Measurements from ENCODE around the gene GLI3. TPM values are rescaled to one million over a fixed set of nuclear protein-coding genes. Genes with fewer than 3 reads are reported as not detected.

Gene GLI3
- total and polyA plus RNA-seq, 10 of the 15 experiments (the other 5 are each of a cell fraction or from before 2014, with no cell fraction given), result 0.01 TPM; not detected in 8

DNA sequence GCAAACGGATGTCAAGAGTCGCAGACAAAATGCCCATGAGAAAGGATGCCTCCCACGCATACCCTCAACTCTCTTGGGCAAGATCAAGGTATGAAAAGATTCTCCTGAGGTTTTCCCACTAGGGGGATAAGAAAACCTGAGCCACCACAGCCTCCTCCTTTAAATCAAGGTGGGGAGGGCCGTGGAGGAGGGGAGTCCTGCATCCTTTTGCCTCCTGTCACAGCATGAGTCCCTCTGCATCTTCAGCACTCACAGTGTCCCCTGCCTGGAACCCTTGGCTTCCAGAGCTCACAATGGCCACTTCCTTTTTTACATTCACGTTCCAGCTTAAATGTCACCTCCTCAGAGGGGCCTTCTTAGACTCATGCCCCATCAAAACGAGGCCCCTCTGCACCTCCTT lies 207.6 kb downstream of the GLI3 start (continued):
- no peak for TF ChIP-seq STAT3 (IDR thresholded peaks at IDR 0.05; ENCODE audit: low read depth, low read length)
- TF ChIP-seq KLF5 (IDR thresholded peaks at IDR 0.05; ENCODE audit: partially characterized antibody), result no peak
- TF ChIP-seq, protein P1, sequence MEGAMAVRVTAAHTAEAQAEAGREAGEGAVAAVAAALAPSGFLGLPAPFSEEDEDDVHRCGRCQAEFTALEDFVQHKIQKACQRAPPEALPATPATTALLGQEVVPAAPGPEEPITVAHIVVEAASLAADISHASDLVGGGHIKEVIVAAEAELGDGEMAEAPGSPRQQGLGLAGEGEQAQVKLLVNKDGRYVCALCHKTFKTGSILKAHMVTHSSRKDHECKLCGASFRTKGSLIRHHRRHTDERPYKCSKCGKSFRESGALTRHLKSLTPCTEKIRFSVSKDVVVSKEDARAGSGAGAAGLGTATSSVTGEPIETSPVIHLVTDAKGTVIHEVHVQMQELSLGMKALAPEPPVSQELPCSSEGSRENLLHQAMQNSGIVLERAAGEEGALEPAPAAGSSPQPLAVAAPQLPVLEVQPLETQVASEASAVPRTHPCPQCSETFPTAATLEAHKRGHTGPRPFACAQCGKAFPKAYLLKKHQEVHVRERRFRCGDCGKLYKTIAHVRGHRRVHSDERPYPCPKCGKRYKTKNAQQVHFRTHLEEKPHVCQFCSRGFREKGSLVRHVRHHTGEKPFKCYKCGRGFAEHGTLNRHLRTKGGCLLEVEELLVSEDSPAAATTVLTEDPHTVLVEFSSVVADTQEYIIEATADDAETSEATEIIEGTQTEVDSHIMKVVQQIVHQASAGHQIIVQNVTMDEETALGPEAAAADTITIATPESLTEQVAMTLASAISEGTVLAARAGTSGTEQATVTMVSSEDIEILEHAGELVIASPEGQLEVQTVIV (IDR thresholded peaks at IDR 0.05; ENCODE audit: borderline replicate concordance, partially characterized antibody), result no peak
- TF ChIP-seq CBFB (IDR thresholded peaks at IDR 0.05; ENCODE audit: low read depth), result no peak
- no peak for TF ChIP-seq EZH2 (IDR thresholded peaks at IDR 0.05; ENCODE audit: borderline replicate concordance, control insufficient read depth, low read depth, low read length)
- no peak for TF ChIP-seq GABPA (IDR thresholded peaks at IDR 0.05; ENCODE audit: low read depth)
- TF ChIP-seq, protein P2, sequence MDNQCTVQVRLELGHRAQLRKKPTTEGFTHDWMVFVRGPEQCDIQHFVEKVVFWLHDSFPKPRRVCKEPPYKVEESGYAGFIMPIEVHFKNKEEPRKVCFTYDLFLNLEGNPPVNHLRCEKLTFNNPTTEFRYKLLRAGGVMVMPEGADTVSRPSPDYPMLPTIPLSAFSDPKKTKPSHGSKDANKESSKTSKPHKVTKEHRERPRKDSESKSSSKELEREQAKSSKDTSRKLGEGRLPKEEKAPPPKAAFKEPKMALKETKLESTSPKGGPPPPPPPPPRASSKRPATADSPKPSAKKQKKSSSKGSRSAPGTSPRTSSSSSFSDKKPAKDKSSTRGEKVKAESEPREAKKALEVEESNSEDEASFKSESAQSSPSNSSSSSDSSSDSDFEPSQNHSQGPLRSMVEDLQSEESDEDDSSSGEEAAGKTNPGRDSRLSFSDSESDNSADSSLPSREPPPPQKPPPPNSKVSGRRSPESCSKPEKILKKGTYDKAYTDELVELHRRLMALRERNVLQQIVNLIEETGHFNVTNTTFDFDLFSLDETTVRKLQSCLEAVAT (IDR thresholded peaks at IDR 0.05), result no peak
- no peak for TF ChIP-seq HDAC2 (IDR thresholded peaks at IDR 0.05)
- TF ChIP-seq, protein P3, sequence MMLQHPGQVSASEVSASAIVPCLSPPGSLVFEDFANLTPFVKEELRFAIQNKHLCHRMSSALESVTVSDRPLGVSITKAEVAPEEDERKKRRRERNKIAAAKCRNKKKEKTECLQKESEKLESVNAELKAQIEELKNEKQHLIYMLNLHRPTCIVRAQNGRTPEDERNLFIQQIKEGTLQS (IDR thresholded peaks at IDR 0.05; ENCODE audit: borderline replicate concordance, extremely low read depth, low read depth, low read length), result no peak
- TF ChIP-seq TCF3 (IDR thresholded peaks at IDR 0.05; ENCODE audit: borderline replicate concordance, insufficient read depth, low read depth, low read length), result no peak
- no peak for TF ChIP-seq ZNF217 (IDR thresholded peaks at IDR 0.05)

Measured in GM12878 (cell line).